HCT116 (cell line): ENCODE data around the gene NAGK. TPM values are rescaled to one million over a fixed set of nuclear protein-coding genes. Genes with fewer than 3 reads are reported as not detected.

Experiments used
- ATAC-seq: fragments of 200-7000 bp; cut with Tn5 transposase; 2 replicates; pipeline ENCODE4 v1.9.1; 2020; ENCODE audit warnings: mild to moderate bottlenecking, moderate library complexity
- BruUV-seq: library from RNA; stranded (reverse); fragments of 400-500 nt; replicated peaks from 2 replicates; lab custom pipeline; 2021; lab: Mats Ljungman, UMichigan
- CTCF ChIA-PET: fragments of 300-600 bp; sonication (Branson Sonifier 250); formaldehyde crosslinking; loops from one replicate; lab custom pipeline; 2021; ENCODE audit warnings: antibody characterized with exemption; lab: Charles Lee
- POLR2A ChIA-PET: fragments of 300-600, 350-600 bp; sonication (Branson Sonifier 250); formaldehyde crosslinking; loops from one replicate; lab custom pipeline; 2021; ENCODE audit warnings: antibody characterized with exemption; lab: Charles Lee
- RAD21 ChIA-PET, 2 experiments: fragments of 300-600 bp; sonication (Branson Sonifier 250); formaldehyde crosslinking; loops; one replicate each; lab custom pipeline; 2023; ENCODE audit warnings: low total read pairs in 2 of 2; ENCODE audit not compliant: uncharacterized antibody in 2 of 2, unreplicated experiment in 2 of 2, low non-redundant PET in 1 of 2; lab: Charles Lee
- DNase-seq: peaks from one replicate; pipeline ENCODE4 v3.0.0-alpha.2; 2010; ENCODE audit warnings: low read depth, low spot score
- H2AFZ ChIP-seq: fragments of 200-600 bp; shearing (Covaris generic), sonication (generic); 2 replicates; pipeline ENCODE4 v1.6.1; 2017; ENCODE audit warnings: low read depth, mixed run types, mixed read lengths, antibody characterized with exemption, low read length; ENCODE audit not compliant: poor library complexity, severe bottlenecking
- H3K27ac ChIP-seq: 2 replicates; pipeline ENCODE4 v1.5.1; 2012; ENCODE audit warnings: low read depth, low read length
- H3K27me3 ChIP-seq: fragments of 200-600 bp; sonication (generic); 2 replicates; pipeline ENCODE4 v1.6.1; 2016; ENCODE audit warnings: mixed run types, low read length, mixed read lengths; ENCODE audit not compliant: insufficient read depth
- H3K36me3 ChIP-seq, 2 experiments: fragments of 200-500 bp in 1 of 2; fragments of 200-600 bp in 1 of 2; sonication (Bioruptor generic) in 1 of 2; sonication (generic) in 1 of 2; 2 replicates each; pipeline versions ENCODE4 v1.5.1 to v1.6.1; 2014 to 2016; ENCODE audit warnings: low read length in 2 of 2, inconsistent platforms in 1 of 2, mixed read lengths in 1 of 2, mixed run types in 1 of 2; ENCODE audit not compliant: insufficient read depth in 2 of 2, control insufficient read depth in 1 of 2
- H3K4me1 ChIP-seq, 2 experiments: fragments of 200-600 bp in 1 of 2; sonication (generic) in 1 of 2; 2 replicates each; pipeline versions ENCODE4 v1.5.1 to v1.6.1; 2012 to 2017; ENCODE audit warnings: low read length in 2 of 2, inconsistent platforms in 1 of 2, mild to moderate bottlenecking in 1 of 2, mixed read lengths in 1 of 2, mixed run types in 1 of 2, moderate library complexity in 1 of 2; ENCODE audit not compliant: insufficient read depth in 2 of 2, control insufficient read depth in 1 of 2
- H3K4me2 ChIP-seq: fragments of 200-600 bp; sonication (generic); 2 replicates; pipeline ENCODE4 v1.6.1; 2017; ENCODE audit warnings: mixed run types, low read length, mixed read lengths
- H3K4me3 ChIP-seq, 2 experiments: fragments of 200-600 bp in 1 of 2; sonication (generic) in 1 of 2; replicated peaks in 1 of 2; 2 replicates each; pipeline ENCODE4 v1.5.1; 2011 to 2016; ENCODE audit warnings: low read length in 2 of 2, control low read depth in 1 of 2, low read depth in 1 of 2, mild to moderate bottlenecking in 1 of 2, mixed read lengths in 1 of 2, mixed run types in 1 of 2
- H3K79me2 ChIP-seq: fragments of 200-600 bp; sonication (generic); 2 replicates; pipeline ENCODE4 v1.6.1; 2017; ENCODE audit warnings: mild to moderate bottlenecking, mixed run types, low read length, moderate library complexity, mixed read lengths; ENCODE audit not compliant: insufficient read depth
- H3K9ac ChIP-seq: fragments of 200-600 bp; sonication (generic); 2 replicates; pipeline ENCODE4 v1.6.1; 2016; ENCODE audit warnings: low read length, mixed read lengths
- H3K9me2 ChIP-seq: fragments of 200-600 bp; sonication (generic), shearing (Covaris generic); 2 replicates; pipeline ENCODE4 v1.6.1; 2017; ENCODE audit warnings: mixed run types, mild to moderate bottlenecking, moderate library complexity; ENCODE audit not compliant: insufficient read depth
- H3K9me3 ChIP-seq, 2 experiments: fragments of 200-500 bp in 1 of 2; fragments of 200-600 bp in 1 of 2; sonication (Bioruptor generic) in 1 of 2; sonication (generic) in 1 of 2; 2 replicates each; pipeline ENCODE4 v1.6.1; 2014 to 2017; ENCODE audit warnings: low read length in 2 of 2, mixed read lengths in 2 of 2, inconsistent platforms in 1 of 2, low read depth in 1 of 2, mild to moderate bottlenecking in 1 of 2, mixed run types in 1 of 2, moderate library complexity in 1 of 2; ENCODE audit not compliant: control insufficient read depth in 1 of 2, insufficient read depth in 1 of 2
- H4K20me1 ChIP-seq: fragments of 200-600 bp; sonication (generic), shearing (Covaris generic); 2 replicates; pipeline ENCODE4 v1.6.1; 2017; ENCODE audit warnings: mixed run types, mild to moderate bottlenecking, moderate library complexity; ENCODE audit not compliant: insufficient read depth
- ATF3 ChIP-seq: IDR thresholded peaks from 2 replicates; pipeline ENCODE4 v1.6.1; 2012
- CBX3 ChIP-seq: IDR thresholded peaks from 2 replicates; pipeline ENCODE4 v1.6.1; 2012; ENCODE audit warnings: low read depth
- CTCF ChIP-seq, 3 experiments: fragments of 200-600 bp in 1 of 3; sonication (generic) in 1 of 3; IDR thresholded peaks in 2 of 3; conservative IDR thresholded peaks in 1 of 3; 2 replicates each; pipeline ENCODE4 v1.5.1; 2012 to 2017; ENCODE audit warnings: low read depth in 2 of 3, low read length in 2 of 3, antibody characterized with exemption in 1 of 3, borderline replicate concordance in 1 of 3, control low read depth in 1 of 3, mild to moderate bottlenecking in 1 of 3, mixed read lengths in 1 of 3, mixed run types in 1 of 3, moderate library complexity in 1 of 3; ENCODE audit not compliant: insufficient read depth in 1 of 3
- ELF1 ChIP-seq: IDR thresholded peaks from 2 replicates; pipeline ENCODE4 v1.6.1; 2012; ENCODE audit warnings: low read depth, borderline replicate concordance
- EZH2phosphoT487 ChIP-seq: fragments of 200-600 bp; IDR thresholded peaks from 2 replicates; pipeline ENCODE4 v1.6.1; 2018; ENCODE audit warnings: antibody characterized with exemption, borderline replicate concordance
- FOSL1 ChIP-seq: IDR thresholded peaks from 2 replicates; pipeline ENCODE4 v1.6.1; 2012; ENCODE audit warnings: low read depth
- JUND ChIP-seq: IDR thresholded peaks from 2 replicates; pipeline ENCODE4 v1.6.1; 2012
- POLR2AphosphoS5 ChIP-seq: IDR thresholded peaks from 2 replicates; pipeline ENCODE4 v1.6.1; 2011; ENCODE audit warnings: mild to moderate bottlenecking, low read depth, low read length, moderate library complexity
- RAD21 ChIP-seq: IDR thresholded peaks from 2 replicates; pipeline ENCODE4 v1.6.1; 2012; ENCODE audit warnings: low read depth, mild to moderate bottlenecking
- REST ChIP-seq: IDR thresholded peaks from 2 replicates; pipeline ENCODE4 v1.6.1; 2012; ENCODE audit warnings: low read depth
- SIN3A ChIP-seq: IDR thresholded peaks from 2 replicates; pipeline ENCODE4 v1.6.1; 2012; ENCODE audit warnings: low read depth
- SRF ChIP-seq: IDR thresholded peaks from 2 replicates; pipeline ENCODE4 v1.6.1; 2012; ENCODE audit warnings: low read depth
- YY1 ChIP-seq: IDR thresholded peaks from 2 replicates; pipeline ENCODE4 v1.6.1; 2011; ENCODE audit warnings: low read length, low read depth, moderate library complexity, mild to moderate bottlenecking; ENCODE audit not compliant: insufficient replicate concordance; ENCODE audit errors: extremely low read depth
- ZBTB33 ChIP-seq: IDR thresholded peaks from 2 replicates; pipeline ENCODE4 v1.6.1; 2011; ENCODE audit warnings: mild to moderate bottlenecking, low read length, moderate library complexity; ENCODE audit not compliant: insufficient replicate concordance; ENCODE audit errors: extremely low read depth
- ZFX ChIP-seq: fragments of 450-650 bp; IDR thresholded peaks from 2 replicates; pipeline ENCODE4 v1.6.1; 2017
- ZNF274 ChIP-seq: fragments of 200-500 bp; sonication (Bioruptor generic); IDR thresholded peaks from 2 replicates; pipeline ENCODE4 v1.6.1; 2014; ENCODE audit warnings: mild to moderate bottlenecking, low read depth, low read length, inconsistent platforms
- intact Hi-C: fragments of 100-400 bp; cut with micrococcal nuclease; formaldehyde crosslinking; loops from 2 replicates; pipeline ENCODE4 v1.10.0; 2022
- total RNA-seq: library from RNA; stranded (reverse); gene quantifications from one replicate; pipeline ENCODE4 v1.2.1, GENCODE V29; 2021; ENCODE audit not compliant: unreplicated experiment

NAGK gene
- total RNA-seq, 1 experiment from 2014 or later = 36.8 TPM

- 0 out of 4 replicates have a peak, but pooled peaks cover 0 to 3% of the 10 kb centered on the region in 2 experiments for H3K36me3 ChIP-seq
- no peaks in the 10 kb centered on the region for H3K9me2 ChIP-seq
- no TSS peak for BruUV-seq
- H3K4me2 ChIP-seq = no peak overlapping the region
- no peaks in the 10 kb centered on the region for H3K27me3 ChIP-seq
- H3K9ac ChIP-seq = no peak overlapping the region
- ATAC-seq = no peak
- H3K79me2 ChIP-seq = no peaks in the 10 kb centered on the region
- intact Hi-C loops = no loop called here
- no peak overlapping the region for H3K4me3 ChIP-seq
- ChIA-PET CTCF (no interaction called here), RAD21 (no interaction called here), POLR2A (no interaction called here)
- no peaks in the 10 kb centered on the region for H4K20me1 ChIP-seq
- no peak overlapping the region for H2AFZ ChIP-seq
- H3K4me1 ChIP-seq = no peaks in the 10 kb centered on the region
- H3K9me3 ChIP-seq = no peaks in the 10 kb centered on the region
- no peak overlapping the region for H3K27ac ChIP-seq
- DNase-seq = no peak
- no peak for TF ChIP-seq SIN3A
- TF ChIP-seq ZFX = no peak
- no peak for TF ChIP-seq FOSL1
- TF ChIP-seq POLR2AphosphoS5 = no peak
- TF ChIP-seq YY1 = no peak
- TF ChIP-seq RAD21 = no peak
- no peak for TF ChIP-seq SRF
- no peak for TF ChIP-seq ATF3
- TF ChIP-seq CBX3 = no peak
- TF ChIP-seq ZNF274 = no peak
- TF ChIP-seq EZH2phosphoT487 = no peak
- TF ChIP-seq JUND = no peak
- no peak for TF ChIP-seq CTCF (IDR thresholded peaks at IDR 0.05 in 2 of 3, conservative IDR thresholded peaks at IDR 0.05 in 1 of 3; ENCODE audit: borderline replicate concordance in 1 of 3, insufficient read depth in 1 of 3, low read depth in 2 of 3, low read length in 2 of 3)
- no peak for TF ChIP-seq REST
- no peak for TF ChIP-seq ELF1
- TF ChIP-seq ZBTB33 = no peak
- TF ChIP-seq, all 23 proteins: peak for 0
Observed at GRCh38 chr2:71078624-71079023, 10.2 kb downstream of the NAGK start.
